Measurements from ENCODE around the gene REPIN1.

The REPIN1 gene

GRCh38 chr7:150340875-150341262 is 27.8 kb upstream of the REPIN1 start:
- no peaks in the 10 kb centered on the region for H3K27me3 ChIP-seq (ENCODE audit: low read length)
- no peak overlapping the region for H3K27ac ChIP-seq (ENCODE audit: low read depth, low read length)
- no peak overlapping the region for H2AFZ ChIP-seq (ENCODE audit: low read depth, low read length, severe bottlenecking)
- H3K4me3 ChIP-seq (ENCODE audit: insufficient read depth, low read length, poor library complexity, severe bottlenecking), result no peak overlapping the region
- no peaks in the 10 kb centered on the region for H3K9me2 ChIP-seq (replicated peaks; ENCODE audit: insufficient read depth, low read length)
- TF ChIP-seq EZH2phosphoT487 (conservative IDR thresholded peaks at IDR 0.05; ENCODE audit: low read length) (no peak), CTCF (IDR thresholded peaks at IDR 0.05; ENCODE audit: insufficient read depth, low read length, poor library complexity, severe bottlenecking) (no peak)
- no peak overlapping the region for H3K4me2 ChIP-seq (ENCODE audit: low read depth, low read length, poor library complexity, severe bottlenecking)
- H4K20me1 ChIP-seq (ENCODE audit: low read depth, low read length), result no peaks in the 10 kb centered on the region
- no peaks in the 10 kb centered on the region for H3K79me2 ChIP-seq (ENCODE audit: insufficient read depth, low read length)
- H3K36me3 ChIP-seq (ENCODE audit: low read length), result no peaks in the 10 kb centered on the region
- H3K9ac ChIP-seq (ENCODE audit: low read length), result no peak overlapping the region
- no peaks in the 10 kb centered on the region for H3K9me3 ChIP-seq (ENCODE audit: insufficient read depth, low read length)
- no peaks in the 10 kb centered on the region for H3F3A ChIP-seq (ENCODE audit: insufficient read depth)

GRCh38 chr7:150341263-150342120 is 27.1 kb upstream of the REPIN1 start, which contains the start of gene RARRES2:
Gene RARRES2, minus strand, starts transcription at chr7:150341629. Its CDS starts 1,020 bp downstream, at chr7:150340609.
- Histone ChIP-seq H3K27me3 (ENCODE audit: low read length) (no peaks in the 10 kb centered on the region), H3K4me2 (ENCODE audit: low read depth, low read length, poor library complexity, severe bottlenecking) (no peak within 1 kb of the TSS), H4K20me1 (ENCODE audit: low read depth, low read length) (no peaks in the 10 kb centered on the region), H3K36me3 (ENCODE audit: low read length) (no peaks in the 10 kb centered on the region), H3K79me2 (ENCODE audit: insufficient read depth, low read length) (no peaks in the 10 kb centered on the region), H3K27ac (ENCODE audit: low read depth, low read length) (no peak within 1 kb of the TSS), H3K9ac (ENCODE audit: low read length) (no peak within 1 kb of the TSS), H3K9me3 (ENCODE audit: insufficient read depth, low read length) (no peaks in the 10 kb centered on the region), H3F3A (ENCODE audit: insufficient read depth) (no peaks in the 10 kb centered on the region), H3K9me2 (replicated peaks; ENCODE audit: insufficient read depth, low read length) (no peaks in the 10 kb centered on the region), H3K4me3 (ENCODE audit: insufficient read depth, low read length, poor library complexity, severe bottlenecking) (no peak within 1 kb of the TSS), H2AFZ (ENCODE audit: low read depth, low read length, severe bottlenecking) (no peak within 1 kb of the TSS)
- TF ChIP-seq EZH2phosphoT487 (conservative IDR thresholded peaks at IDR 0.05; ENCODE audit: low read length), result no peak
- no peak for TF ChIP-seq CTCF (IDR thresholded peaks at IDR 0.05; ENCODE audit: insufficient read depth, low read length, poor library complexity, severe bottlenecking)

- no peaks in the 10 kb centered on the region for H3K27me3 ChIP-seq (ENCODE audit: low read length)
- H3K36me3 ChIP-seq (ENCODE audit: low read length), result no peaks in the 10 kb centered on the region
- no peaks in the 10 kb centered on the region for H3K9me2 ChIP-seq (replicated peaks; ENCODE audit: insufficient read depth, low read length)
- no peak overlapping the region for H2AFZ ChIP-seq (ENCODE audit: low read depth, low read length, severe bottlenecking)
- H3K79me2 ChIP-seq (ENCODE audit: insufficient read depth, low read length), result no peaks in the 10 kb centered on the region
- TF ChIP-seq CTCF (IDR thresholded peaks at IDR 0.05; ENCODE audit: insufficient read depth, low read length, poor library complexity, severe bottlenecking), result no peak
- no peak for TF ChIP-seq EZH2phosphoT487 (conservative IDR thresholded peaks at IDR 0.05; ENCODE audit: low read length)
- H3K27ac ChIP-seq (ENCODE audit: low read depth, low read length), result no peak overlapping the region
- H4K20me1 ChIP-seq (ENCODE audit: low read depth, low read length), result no peaks in the 10 kb centered on the region
- no peak overlapping the region for H3K9ac ChIP-seq (ENCODE audit: low read length)
- no peaks in the 10 kb centered on the region for H3F3A ChIP-seq (ENCODE audit: insufficient read depth)
- H3K9me3 ChIP-seq (ENCODE audit: insufficient read depth, low read length), result no peaks in the 10 kb centered on the region
- H3K4me3 ChIP-seq (ENCODE audit: insufficient read depth, low read length, poor library complexity, severe bottlenecking), result no peak overlapping the region
- no peak overlapping the region for H3K4me2 ChIP-seq (ENCODE audit: low read depth, low read length, poor library complexity, severe bottlenecking)
These were observed 26.6 kb upstream of the REPIN1 start for GRCh38 chr7:150342121-150342408.

All from SU-DHL-6 (cell line).